Measurements from ENCODE around the gene TMEM88. TPM values are rescaled to one million over a fixed set of nuclear protein-coding genes. Genes with fewer than 3 reads are reported as not detected.
A peak's percentile ranks its signal among the peaks of the same experiment; 100 is the strongest.

The TMEM88 gene
- total and polyA plus RNA-seq, 2 of the 13 experiments (the other 11 are each of a cell fraction or from before 2014, with no cell fraction given): 0.31 to 0.66 TPM

- TF ChIP-seq ADNP (CRISPR knock-in tag; IDR thresholded peaks at IDR 0.05) (no peak), ZNF800 (CRISPR knock-in tag; IDR thresholded peaks at IDR 0.05) (no peak), BCLAF1 (IDR thresholded peaks at IDR 0.05) (no peak), ZFP36L1 (CRISPR knock-in tag; IDR thresholded peaks at IDR 0.05) (peak; percentile 47; the same call in 1 of the 2 replicates), ZNF512B (CRISPR knock-in tag; IDR thresholded peaks at IDR 0.05; ENCODE audit: borderline replicate concordance) (no peak), HNRNPLL (IDR thresholded peaks at IDR 0.05; ENCODE audit: low read depth, low read length, poor library complexity, severe bottlenecking) (no peak), ZFP36 (IDR thresholded peaks at IDR 0.05; ENCODE audit: borderline replicate concordance, low read depth, low read length, partially characterized antibody) (no peak), PHF20 (CRISPR knock-in tag; IDR thresholded peaks at IDR 0.05) (no peak), ZNF850 (CRISPR knock-in tag; conservative IDR thresholded peaks at IDR 0.05) (peak; percentile 90), NCOA5 (CRISPR knock-in tag; IDR thresholded peaks at IDR 0.05) (no peak), ZNF775 (CRISPR knock-in tag; IDR thresholded peaks at IDR 0.05; ENCODE audit: borderline replicate concordance) (no peak), ZNF143 (CRISPR knock-in tag; IDR thresholded peaks at IDR 0.05) (no peak), SPEN (CRISPR knock-in tag; IDR thresholded peaks at IDR 0.05; ENCODE audit: low read depth) (no peak), ZIK1 (CRISPR knock-in tag; IDR thresholded peaks at IDR 0.05; ENCODE audit: borderline replicate concordance, low read depth) (no peak), CERS6 (CRISPR knock-in tag; IDR thresholded peaks at IDR 0.05) (no peak), ZNF878 (CRISPR knock-in tag; IDR thresholded peaks at IDR 0.05) (no peak), FOXM1 (CRISPR knock-in tag; IDR thresholded peaks at IDR 0.05) (no peak), ZBTB26 (CRISPR knock-in tag; IDR thresholded peaks at IDR 0.05; ENCODE audit: borderline replicate concordance) (no peak), NONO (IDR thresholded peaks at IDR 0.05) (no peak), NONO (CRISPR knock-in tag; conservative IDR thresholded peaks at IDR 0.05) (no peak)
Measured at GRCh38 chr17:7835814-7836595, 18.9 kb upstream of the TMEM88 start (continued).

All from HepG2 (cell line).